ENCODE results near the gene ELAVL4. TPM values are rescaled to one million over a fixed set of nuclear protein-coding genes. Genes with fewer than 3 reads are reported as not detected.

Gene ELAVL4
- total RNA-seq, 4 donors from 2014 or later, result 1.2 TPM; not detected in 3

DNA sequence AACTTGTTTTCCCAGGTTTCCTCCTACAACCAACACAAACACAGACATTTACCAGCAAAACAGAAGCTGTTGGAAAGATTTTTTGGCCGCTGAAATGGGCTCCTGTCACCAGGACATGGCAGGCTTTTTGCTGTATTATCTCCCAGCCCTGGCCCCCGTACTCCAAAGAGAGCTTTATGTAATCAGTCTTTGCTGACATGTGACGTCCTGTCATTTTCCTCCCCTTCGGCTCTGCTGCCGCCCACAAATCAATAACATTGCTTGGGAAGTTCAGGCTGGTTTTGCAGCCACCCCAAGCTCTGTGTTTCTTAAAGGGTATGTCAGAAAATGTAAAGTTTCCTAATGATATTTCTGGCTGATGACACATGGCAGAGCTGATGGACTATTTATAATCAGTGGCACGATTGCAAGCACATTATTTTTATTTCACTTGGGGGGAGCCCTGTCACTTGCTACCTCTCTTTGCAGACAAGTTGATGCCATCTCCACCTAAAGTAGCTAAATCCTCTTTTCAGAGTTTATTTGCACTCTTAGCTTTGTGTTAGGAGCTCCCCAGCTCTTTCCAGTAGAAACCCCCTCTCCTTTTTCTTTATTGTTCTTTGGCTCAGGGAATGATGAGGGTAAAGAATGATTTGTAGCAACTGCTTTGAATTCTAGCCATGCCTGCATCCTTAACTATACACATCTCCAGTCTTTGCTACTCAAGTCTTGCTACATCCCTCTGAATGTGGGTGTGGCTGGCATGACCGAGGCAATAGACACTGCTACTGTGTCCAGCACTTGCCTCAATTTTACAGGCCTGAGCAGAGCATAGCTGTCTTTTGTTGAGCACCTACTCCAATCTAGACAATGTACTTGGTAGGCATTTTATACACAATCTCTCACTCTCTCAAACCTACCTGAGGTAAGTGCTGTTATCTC is 67.3 kb downstream of the ELAVL4 start:
- no peaks in the 10 kb centered on the region for H3K9me3 ChIP-seq
- no peaks in the 10 kb centered on the region for H3K36me3 ChIP-seq
- TF ChIP-seq, protein P1, sequence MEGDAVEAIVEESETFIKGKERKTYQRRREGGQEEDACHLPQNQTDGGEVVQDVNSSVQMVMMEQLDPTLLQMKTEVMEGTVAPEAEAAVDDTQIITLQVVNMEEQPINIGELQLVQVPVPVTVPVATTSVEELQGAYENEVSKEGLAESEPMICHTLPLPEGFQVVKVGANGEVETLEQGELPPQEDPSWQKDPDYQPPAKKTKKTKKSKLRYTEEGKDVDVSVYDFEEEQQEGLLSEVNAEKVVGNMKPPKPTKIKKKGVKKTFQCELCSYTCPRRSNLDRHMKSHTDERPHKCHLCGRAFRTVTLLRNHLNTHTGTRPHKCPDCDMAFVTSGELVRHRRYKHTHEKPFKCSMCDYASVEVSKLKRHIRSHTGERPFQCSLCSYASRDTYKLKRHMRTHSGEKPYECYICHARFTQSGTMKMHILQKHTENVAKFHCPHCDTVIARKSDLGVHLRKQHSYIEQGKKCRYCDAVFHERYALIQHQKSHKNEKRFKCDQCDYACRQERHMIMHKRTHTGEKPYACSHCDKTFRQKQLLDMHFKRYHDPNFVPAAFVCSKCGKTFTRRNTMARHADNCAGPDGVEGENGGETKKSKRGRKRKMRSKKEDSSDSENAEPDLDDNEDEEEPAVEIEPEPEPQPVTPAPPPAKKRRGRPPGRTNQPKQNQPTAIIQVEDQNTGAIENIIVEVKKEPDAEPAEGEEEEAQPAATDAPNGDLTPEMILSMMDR (IDR thresholded peaks at IDR 0.05), result no peak
- TF ChIP-seq POLR2A (IDR thresholded peaks at IDR 0.05), result no peak
- no peaks in the 10 kb centered on the region for H3K27me3 ChIP-seq
- intact Hi-C loops (cut with DNase I; ENCODE audit: low total_unique reads), result no loop called here
- DNase-seq, result no peak
- no peak overlapping the region for H3K27ac ChIP-seq
- no peaks in the 10 kb centered on the region for H3K4me1 ChIP-seq
- H3K4me3 ChIP-seq, result no peak overlapping the region

DNA sequence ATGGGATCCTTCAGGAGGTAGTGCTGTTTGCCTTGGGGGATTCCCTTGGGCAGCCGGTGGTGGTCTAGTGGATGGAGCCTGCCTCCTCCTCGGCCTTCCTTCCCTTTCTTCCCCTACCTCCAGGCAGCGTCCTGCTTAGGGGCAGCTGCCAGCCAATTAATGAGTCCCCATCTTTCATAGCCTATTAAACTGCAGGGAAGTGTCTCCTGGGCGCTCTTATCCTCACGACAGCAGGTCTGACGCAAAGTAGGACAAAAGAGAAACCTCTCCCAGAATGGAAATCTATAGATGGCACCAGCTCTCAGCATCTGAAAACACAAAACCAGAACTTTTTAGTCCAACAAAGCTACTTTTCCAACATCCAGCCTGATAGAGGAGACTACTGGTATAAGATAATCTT is 69.3 kb downstream of the ELAVL4 start:
- TF ChIP-seq, protein P1 (IDR thresholded peaks at IDR 0.05), result no peak
- TF ChIP-seq POLR2A (IDR thresholded peaks at IDR 0.05), result no peak
- no peak for DNase-seq
- H3K27ac ChIP-seq, result no peak overlapping the region

DNA sequence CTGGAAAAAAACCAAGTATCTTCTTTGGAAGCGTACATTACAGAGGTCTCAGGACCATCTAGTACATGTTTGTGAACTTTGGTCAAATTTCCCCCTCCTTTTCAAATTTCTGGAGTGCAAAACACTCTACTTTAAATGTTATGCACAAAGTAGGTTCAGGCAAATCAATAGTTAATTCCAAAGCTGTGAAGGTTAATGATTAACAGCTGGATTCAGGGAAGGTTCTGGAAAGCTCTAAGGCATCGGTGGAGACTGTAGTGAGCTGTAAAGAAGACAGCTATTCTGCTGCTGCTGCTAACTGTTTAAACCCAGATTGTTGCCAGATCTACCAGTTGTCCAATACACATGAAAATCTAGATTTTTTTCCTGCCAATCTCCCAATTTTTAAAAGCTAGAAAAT is 70.9 kb downstream of the ELAVL4 start:
- Histone ChIP-seq H3K4me1 (no peaks in the 10 kb centered on the region), H3K36me3 (no peaks in the 10 kb centered on the region), H3K9me3 (no peaks in the 10 kb centered on the region), H3K27ac (no peak overlapping the region), H3K27me3 (no peaks in the 10 kb centered on the region), H3K4me3 (no peak overlapping the region)
- intact Hi-C loops (cut with DNase I; ENCODE audit: low total_unique reads), result no loop called here
- no peak for DNase-seq
- TF ChIP-seq POLR2A (IDR thresholded peaks at IDR 0.05), result no peak
- TF ChIP-seq, protein P1 (IDR thresholded peaks at IDR 0.05), result no peak

More for the DNA sequence above, 69.3 kb downstream of the ELAVL4 start:
- Histone ChIP-seq H3K27me3 (no peaks in the 10 kb centered on the region), H3K36me3 (no peaks in the 10 kb centered on the region), H3K4me3 (no peak overlapping the region), H3K4me1 (no peaks in the 10 kb centered on the region), H3K9me3 (no peaks in the 10 kb centered on the region)
- intact Hi-C loops (cut with DNase I; ENCODE audit: low total_unique reads), result no loop called here

DNA sequence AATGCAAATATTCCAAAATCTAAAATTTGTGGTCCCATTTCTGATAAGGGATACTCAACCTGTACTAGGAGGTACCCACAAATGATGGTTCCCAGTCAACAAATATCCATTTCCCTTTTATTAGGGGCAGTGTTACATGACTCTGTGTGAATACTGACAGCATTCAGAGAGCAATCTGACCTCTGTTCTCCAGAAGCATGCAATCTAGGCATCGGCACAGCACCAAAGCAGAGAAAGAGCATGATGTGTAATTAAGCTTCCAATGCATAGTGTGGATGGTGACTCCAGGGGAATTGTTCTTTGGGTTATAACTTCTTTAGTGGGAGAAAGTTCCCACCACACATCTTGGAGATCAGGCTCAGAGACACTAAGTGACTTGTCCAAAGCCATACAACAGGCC is 71.6 kb downstream of the ELAVL4 start:
- intact Hi-C loops (cut with DNase I; ENCODE audit: low total_unique reads), result no loop called here
- no peak overlapping the region for H3K4me3 ChIP-seq
- no peaks in the 10 kb centered on the region for H3K9me3 ChIP-seq
- H3K27ac ChIP-seq, result no peak overlapping the region
- no peaks in the 10 kb centered on the region for H3K36me3 ChIP-seq
- DNase-seq, result no peak
- TF ChIP-seq POLR2A (IDR thresholded peaks at IDR 0.05), result no peak
- TF ChIP-seq, protein P1 (IDR thresholded peaks at IDR 0.05), result no peak
- H3K4me1 ChIP-seq, result no peaks in the 10 kb centered on the region
- H3K27me3 ChIP-seq, result no peaks in the 10 kb centered on the region

DNA sequence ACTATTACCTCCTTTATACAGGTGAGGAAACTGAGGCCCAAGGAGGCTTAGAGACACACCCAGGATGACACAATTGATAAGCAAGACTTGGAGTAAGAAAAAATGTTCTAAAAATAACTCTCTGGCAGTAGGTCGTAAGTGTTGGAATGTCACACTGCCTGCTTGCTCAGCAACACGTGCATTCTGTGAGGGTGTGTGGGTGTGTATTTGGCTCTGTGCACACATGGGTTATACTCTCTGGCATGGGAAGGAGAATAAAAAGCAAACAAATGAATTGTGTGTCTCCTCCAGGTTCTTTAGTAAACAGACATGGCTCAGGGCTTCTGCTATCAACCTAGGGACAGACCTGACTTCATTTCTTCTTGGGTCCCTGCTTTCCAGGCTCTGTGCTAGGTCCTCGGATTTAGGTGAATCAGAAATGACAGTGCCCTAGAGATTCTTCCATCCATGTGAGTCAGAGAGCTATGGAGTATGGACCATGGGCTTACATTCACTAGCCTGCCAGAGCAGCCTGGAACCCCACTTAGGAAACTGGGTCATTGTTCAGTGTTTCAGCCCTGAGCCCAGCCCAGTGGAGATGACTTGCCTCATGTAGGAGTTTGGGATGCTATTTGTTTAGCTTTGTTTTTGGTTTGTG is 72.4 kb downstream of the ELAVL4 start:
- no peak for DNase-seq
- no peaks in the 10 kb centered on the region for H3K9me3 ChIP-seq
- no peaks in the 10 kb centered on the region for H3K36me3 ChIP-seq
- no peaks in the 10 kb centered on the region for H3K4me1 ChIP-seq
- no peaks in the 10 kb centered on the region for H3K27me3 ChIP-seq
- no peak for TF ChIP-seq POLR2A (IDR thresholded peaks at IDR 0.05)
- TF ChIP-seq, protein P1 (IDR thresholded peaks at IDR 0.05), result no peak
- no peak overlapping the region for H3K4me3 ChIP-seq
- no peak overlapping the region for H3K27ac ChIP-seq
- intact Hi-C loops (cut with DNase I; ENCODE audit: low total_unique reads), result no loop called here

Measured in uterus (tissue), 4 donors.